ENCODE results near the gene PHC3.

DNA sequence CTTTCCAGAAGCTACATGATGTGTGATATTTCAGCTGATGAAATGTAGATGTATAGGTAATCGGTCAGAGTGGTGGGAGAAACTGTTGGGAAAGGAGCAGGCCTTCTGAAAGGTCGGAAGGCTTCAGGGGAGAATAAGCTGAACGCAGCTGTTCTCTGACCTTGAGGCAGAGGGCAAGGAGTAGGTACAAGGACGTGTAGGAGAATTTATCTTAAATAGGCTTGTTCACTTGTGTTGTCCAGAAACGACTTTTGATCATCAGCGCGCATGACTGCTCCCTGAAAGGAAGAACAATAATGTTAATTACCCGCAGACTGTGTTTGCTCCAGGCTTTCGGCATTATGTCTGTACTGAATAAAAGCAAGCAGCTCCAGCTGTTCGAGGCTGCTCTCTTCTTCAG, 104.2 kb downstream of the PHC3 start:
- no peak for TF ChIP-seq BHLHE40 (IDR thresholded peaks at IDR 0.05; ENCODE audit: borderline replicate concordance)
- TF ChIP-seq ELF4 (IDR thresholded peaks at IDR 0.05) = no peak
- TF ChIP-seq SUZ12 (IDR thresholded peaks at IDR 0.05) = no peak
